KMS-11 (cell line): Measurements from ENCODE around the gene CCDC157.

Experiments used
- H2AFZ ChIP-seq: fragments of 200-600 bp; sonication (generic); 2 replicates; pipeline ENCODE4 v1.6.1; 2016; ENCODE audit warnings: antibody characterized with exemption, mixed run types, low read depth
- H3K27ac ChIP-seq: fragments of 200-600 bp; sonication (generic); 2 replicates; pipeline ENCODE4 v1.6.1; 2016; ENCODE audit warnings: mild to moderate bottlenecking, mixed run types
- H3K27me3 ChIP-seq: fragments of 200-600 bp; sonication (generic); 2 replicates; pipeline ENCODE4 v1.6.1; 2017; ENCODE audit warnings: mild to moderate bottlenecking, low read depth, mixed run types, moderate library complexity; ENCODE audit not compliant: insufficient read depth
- H3K36me3 ChIP-seq: fragments of 200-600 bp; sonication (generic); 2 replicates; pipeline ENCODE4 v1.6.1; 2017; ENCODE audit warnings: mild to moderate bottlenecking, mixed run types; ENCODE audit not compliant: insufficient read depth
- H3K4me1 ChIP-seq: fragments of 200-600 bp; sonication (generic); 2 replicates; pipeline ENCODE4 v1.6.1; 2016; ENCODE audit warnings: mild to moderate bottlenecking, low read depth, mixed run types; ENCODE audit not compliant: poor library complexity, severe bottlenecking
- H3K4me2 ChIP-seq: fragments of 200-600 bp; sonication (generic); 2 replicates; pipeline ENCODE4 v1.7.0; 2016; ENCODE audit warnings: mild to moderate bottlenecking, mixed run types
- H3K4me3 ChIP-seq: fragments of 200-600 bp; sonication (generic); IDR thresholded peaks from 2 replicates; pipeline ENCODE4 v1.6.1; 2017; ENCODE audit warnings: low read depth, low read length, mixed read lengths; ENCODE audit not compliant: insufficient read depth
- H3K79me2 ChIP-seq: fragments of 200-600 bp; sonication (generic); 2 replicates; pipeline ENCODE4 v1.6.1; 2016; ENCODE audit warnings: low read depth, mixed run types; ENCODE audit not compliant: insufficient read depth
- H3K9ac ChIP-seq: fragments of 200-600 bp; sonication (generic); 2 replicates; pipeline ENCODE4 v1.6.1; 2016; ENCODE audit warnings: mild to moderate bottlenecking, mixed run types
- H4K20me1 ChIP-seq: fragments of 200-600 bp; sonication (generic); 2 replicates; pipeline ENCODE4 v1.6.1; 2016; ENCODE audit warnings: mild to moderate bottlenecking, mixed run types; ENCODE audit not compliant: insufficient read depth
- TF ChIP-seq, protein P1 (sequence below): fragments of 200-600 bp; sonication (generic); conservative IDR thresholded peaks from 2 replicates; pipeline ENCODE4 v1.6.1; 2017; ENCODE audit warnings: low read depth, mild to moderate bottlenecking, antibody characterized with exemption, low read length, moderate library complexity, mixed read lengths

Gene CCDC157

GRCh38 chr22:30333707-30334087, 23.1 kb upstream of the CCDC157 start:
- H3K9ac ChIP-seq = no peak overlapping the region
- H4K20me1 ChIP-seq = no peaks in the 10 kb centered on the region

GRCh38 chr22:30334646-30335045, 22.2 kb upstream of the CCDC157 start:
- Histone ChIP-seq H3K4me1 (no peaks in the 10 kb centered on the region), H3K9ac (no peak overlapping the region)

More at GRCh38 chr22:30333707-30334087, 23.1 kb upstream of the CCDC157 start:
- Histone ChIP-seq H3K4me3 (no peak overlapping the region), H2AFZ (no peak overlapping the region), H3K4me1 (no peaks in the 10 kb centered on the region), H3K27ac (no peak overlapping the region), H3K79me2 (no peaks in the 10 kb centered on the region), H3K36me3 (no peaks in the 10 kb centered on the region; the same call in 1 of the 2 replicates), H3K27me3 (no peaks in the 10 kb centered on the region), H3K4me2 (no peak overlapping the region)
- TF ChIP-seq, protein P1, sequence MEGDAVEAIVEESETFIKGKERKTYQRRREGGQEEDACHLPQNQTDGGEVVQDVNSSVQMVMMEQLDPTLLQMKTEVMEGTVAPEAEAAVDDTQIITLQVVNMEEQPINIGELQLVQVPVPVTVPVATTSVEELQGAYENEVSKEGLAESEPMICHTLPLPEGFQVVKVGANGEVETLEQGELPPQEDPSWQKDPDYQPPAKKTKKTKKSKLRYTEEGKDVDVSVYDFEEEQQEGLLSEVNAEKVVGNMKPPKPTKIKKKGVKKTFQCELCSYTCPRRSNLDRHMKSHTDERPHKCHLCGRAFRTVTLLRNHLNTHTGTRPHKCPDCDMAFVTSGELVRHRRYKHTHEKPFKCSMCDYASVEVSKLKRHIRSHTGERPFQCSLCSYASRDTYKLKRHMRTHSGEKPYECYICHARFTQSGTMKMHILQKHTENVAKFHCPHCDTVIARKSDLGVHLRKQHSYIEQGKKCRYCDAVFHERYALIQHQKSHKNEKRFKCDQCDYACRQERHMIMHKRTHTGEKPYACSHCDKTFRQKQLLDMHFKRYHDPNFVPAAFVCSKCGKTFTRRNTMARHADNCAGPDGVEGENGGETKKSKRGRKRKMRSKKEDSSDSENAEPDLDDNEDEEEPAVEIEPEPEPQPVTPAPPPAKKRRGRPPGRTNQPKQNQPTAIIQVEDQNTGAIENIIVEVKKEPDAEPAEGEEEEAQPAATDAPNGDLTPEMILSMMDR = no peak

DNA sequence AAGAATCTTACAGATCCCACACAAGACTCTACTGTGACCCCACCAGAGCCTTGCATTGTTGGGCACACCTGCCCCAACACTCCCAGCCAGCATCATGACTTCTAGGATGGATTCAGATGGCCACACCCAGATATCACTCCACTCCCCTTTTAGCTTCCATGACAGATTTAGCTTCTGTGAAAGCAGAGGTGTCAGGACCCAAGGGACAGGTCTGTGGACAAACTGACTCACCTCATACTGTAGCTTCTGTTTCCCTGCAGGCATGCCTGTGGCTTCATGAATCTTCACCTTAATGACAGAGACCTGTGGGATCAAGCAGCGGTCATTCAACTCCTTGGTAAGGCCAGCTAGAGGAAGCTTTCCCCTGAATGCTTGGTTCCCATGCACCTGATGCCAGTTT, 21.6 kb upstream of the CCDC157 start:
- TF ChIP-seq, protein P1 = no peak
- Histone ChIP-seq H3K79me2 (no peaks in the 10 kb centered on the region), H3K4me1 (no peaks in the 10 kb centered on the region), H3K36me3 (peaks cover 3% of the 10 kb centered on the region; the same call in 1 of the 2 replicates), H3K27me3 (no peaks in the 10 kb centered on the region), H3K4me3 (no peak overlapping the region), H4K20me1 (no peaks in the 10 kb centered on the region), H2AFZ (no peak overlapping the region), H3K27ac (no peak overlapping the region), H3K4me2 (no peak overlapping the region), H3K9ac (no peak overlapping the region)

More at GRCh38 chr22:30334646-30335045, 22.2 kb upstream of the CCDC157 start:
- Histone ChIP-seq H3K4me3 (no peak overlapping the region), H3K27me3 (no peaks in the 10 kb centered on the region), H3K27ac (no peak overlapping the region), H3K79me2 (no peaks in the 10 kb centered on the region), H3K36me3 (peaks cover 3% of the 10 kb centered on the region; the same call in 1 of the 2 replicates), H4K20me1 (no peaks in the 10 kb centered on the region), H2AFZ (no peak overlapping the region), H3K4me2 (no peak overlapping the region)
- TF ChIP-seq, protein P1 = no peak

- no peak overlapping the region for H3K9ac ChIP-seq
- no peaks in the 10 kb centered on the region for H3K79me2 ChIP-seq
- TF ChIP-seq, protein P1 = no peak
- H3K4me3 ChIP-seq = no peak overlapping the region
- H3K4me2 ChIP-seq = no peak overlapping the region
- H2AFZ ChIP-seq = no peak overlapping the region
- H4K20me1 ChIP-seq = no peaks in the 10 kb centered on the region
- peaks cover 3% of the 10 kb centered on the region; the same call in 1 of the 2 replicates for H3K36me3 ChIP-seq
- no peaks in the 10 kb centered on the region for H3K4me1 ChIP-seq
- no peaks in the 10 kb centered on the region for H3K27me3 ChIP-seq
- H3K27ac ChIP-seq = no peak overlapping the region
These were observed 19.9 kb upstream of the CCDC157 start for GRCh38 chr22:30336752-30337460.
